ENCODE results near the gene DIPK1C.

- TF ChIP-seq, protein P1, sequence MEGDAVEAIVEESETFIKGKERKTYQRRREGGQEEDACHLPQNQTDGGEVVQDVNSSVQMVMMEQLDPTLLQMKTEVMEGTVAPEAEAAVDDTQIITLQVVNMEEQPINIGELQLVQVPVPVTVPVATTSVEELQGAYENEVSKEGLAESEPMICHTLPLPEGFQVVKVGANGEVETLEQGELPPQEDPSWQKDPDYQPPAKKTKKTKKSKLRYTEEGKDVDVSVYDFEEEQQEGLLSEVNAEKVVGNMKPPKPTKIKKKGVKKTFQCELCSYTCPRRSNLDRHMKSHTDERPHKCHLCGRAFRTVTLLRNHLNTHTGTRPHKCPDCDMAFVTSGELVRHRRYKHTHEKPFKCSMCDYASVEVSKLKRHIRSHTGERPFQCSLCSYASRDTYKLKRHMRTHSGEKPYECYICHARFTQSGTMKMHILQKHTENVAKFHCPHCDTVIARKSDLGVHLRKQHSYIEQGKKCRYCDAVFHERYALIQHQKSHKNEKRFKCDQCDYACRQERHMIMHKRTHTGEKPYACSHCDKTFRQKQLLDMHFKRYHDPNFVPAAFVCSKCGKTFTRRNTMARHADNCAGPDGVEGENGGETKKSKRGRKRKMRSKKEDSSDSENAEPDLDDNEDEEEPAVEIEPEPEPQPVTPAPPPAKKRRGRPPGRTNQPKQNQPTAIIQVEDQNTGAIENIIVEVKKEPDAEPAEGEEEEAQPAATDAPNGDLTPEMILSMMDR (IDR thresholded peaks at IDR 0.05): no peak
- TF ChIP-seq POLR2A (IDR thresholded peaks at IDR 0.05): no peak
These were observed 29.2 kb upstream of the DIPK1C start for GRCh38 chr18:74486119-74486849.

All from vagina (tissue), 2 donors.